HG03159 (cell line): ENCODE results near the gene KCNK10.

Experiments
- ATAC-seq: cut with Tn5 transposase; IDR thresholded peaks from one replicate; pipeline ENCODE4 v1.9.1; 2021; ENCODE audit warnings: mild to moderate bottlenecking, moderate library complexity; ENCODE audit not compliant: unreplicated experiment

KCNK10 gene

DNA sequence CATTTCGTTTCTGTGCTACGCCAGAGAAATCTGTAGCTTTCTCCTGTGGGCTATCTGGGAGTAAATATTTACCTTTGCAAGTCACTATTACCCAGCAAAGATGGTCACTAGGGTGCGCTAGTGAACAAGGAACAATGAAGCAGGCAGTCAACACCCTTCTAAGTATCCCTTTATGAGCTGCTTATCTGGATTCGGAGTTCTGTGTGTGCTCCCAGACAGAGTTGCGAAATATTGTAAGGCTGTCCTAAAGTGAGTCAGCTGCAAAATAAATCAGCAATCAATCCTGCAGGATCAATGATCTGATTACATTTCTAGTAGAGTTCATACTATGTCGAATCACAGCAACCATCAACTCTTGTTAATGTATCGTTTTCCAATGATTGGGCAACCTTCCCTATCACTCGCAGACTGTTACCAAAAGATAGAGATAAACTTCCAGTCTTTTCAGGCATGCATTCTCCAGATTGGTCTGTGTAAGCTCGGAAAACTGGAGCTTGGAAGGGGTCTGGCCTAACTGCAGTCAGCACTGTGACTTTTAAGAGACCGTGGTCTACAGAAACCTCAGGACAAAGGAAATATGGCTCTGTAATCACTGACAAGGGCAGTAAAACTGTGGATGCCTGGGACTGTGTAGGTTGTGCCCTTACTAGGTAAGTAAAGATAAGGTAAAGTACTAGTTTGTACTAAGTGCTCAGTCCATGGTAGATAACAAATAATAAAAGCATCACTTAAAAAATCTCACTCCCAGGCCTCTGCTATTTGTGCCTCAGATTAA, 133.5 kb downstream of the KCNK10 start:
- peak; percentile 68 for ATAC-seq

DNA sequence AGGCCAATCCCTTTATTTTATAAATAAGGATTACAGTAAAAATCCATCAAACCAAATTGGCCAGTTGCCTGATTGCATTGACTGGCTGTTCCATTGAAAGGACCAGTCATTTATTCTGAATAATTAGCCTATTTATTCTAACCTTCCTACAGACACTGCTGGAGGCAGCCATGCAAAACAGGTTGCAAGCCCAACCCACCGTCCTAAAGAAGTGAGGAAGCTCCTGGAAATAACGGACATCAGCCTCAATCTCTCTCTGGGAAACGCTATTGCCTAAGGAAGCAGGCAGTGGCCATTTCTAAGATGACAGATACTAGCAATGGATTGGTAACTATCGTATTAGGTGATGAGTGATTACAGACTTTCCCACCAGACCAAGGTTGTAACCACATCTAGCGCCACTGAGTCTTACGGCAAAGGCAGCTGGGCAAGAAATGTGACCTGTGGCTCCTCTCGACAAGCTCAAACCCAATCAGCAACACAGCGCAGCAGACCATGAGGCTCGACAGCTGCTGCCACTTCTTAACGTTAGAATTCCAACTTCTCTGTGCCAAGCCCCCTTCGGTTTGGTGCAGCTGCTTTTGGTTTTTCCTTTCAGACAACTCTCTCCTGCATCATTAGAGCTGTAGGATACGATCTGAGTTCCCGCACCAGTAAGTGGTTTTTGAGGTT, 134.2 kb downstream of the KCNK10 start:
- ATAC-seq: peak; percentile 51

DNA sequence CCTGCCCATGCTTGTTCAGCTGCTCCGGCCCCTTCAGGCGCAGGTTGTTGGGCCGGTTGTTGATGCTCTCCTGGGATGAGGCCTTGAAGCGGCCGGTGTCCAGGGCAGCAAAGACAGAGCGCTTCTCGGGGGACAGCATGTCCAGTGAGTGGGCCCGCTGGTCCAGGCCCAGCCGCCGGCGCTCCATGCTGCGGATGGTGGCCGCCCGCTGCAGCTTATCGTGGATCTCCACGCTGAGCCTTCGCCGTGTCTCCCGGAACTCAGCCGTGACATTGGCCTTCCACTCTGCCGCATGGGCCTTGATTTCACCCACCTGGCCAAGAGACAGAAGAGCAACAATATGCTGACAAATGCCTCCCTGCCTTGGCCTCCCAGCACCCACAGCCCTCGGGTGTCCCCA, 137.2 kb downstream of the KCNK10 start:
- no peak for ATAC-seq

DNA sequence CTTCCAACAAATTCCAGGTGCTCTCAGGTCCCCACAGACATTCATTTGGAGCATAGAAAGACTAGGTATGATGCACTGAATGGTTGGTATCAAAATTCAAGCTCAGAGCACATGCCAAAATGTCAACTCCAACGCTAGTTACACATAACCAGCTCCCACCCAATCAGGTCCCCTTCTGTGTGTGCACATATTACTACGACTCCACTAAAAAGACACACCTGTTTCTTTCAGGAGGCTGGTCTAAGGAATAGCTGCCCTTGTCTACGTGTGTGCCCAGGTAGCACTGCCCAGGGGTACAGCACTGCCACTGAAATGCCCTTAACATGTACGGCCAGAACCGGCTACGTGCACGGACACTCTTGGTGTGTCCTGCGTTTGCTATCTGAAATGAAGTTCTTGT, 138.1 kb downstream of the KCNK10 start:
- ATAC-seq: no peak

DNA sequence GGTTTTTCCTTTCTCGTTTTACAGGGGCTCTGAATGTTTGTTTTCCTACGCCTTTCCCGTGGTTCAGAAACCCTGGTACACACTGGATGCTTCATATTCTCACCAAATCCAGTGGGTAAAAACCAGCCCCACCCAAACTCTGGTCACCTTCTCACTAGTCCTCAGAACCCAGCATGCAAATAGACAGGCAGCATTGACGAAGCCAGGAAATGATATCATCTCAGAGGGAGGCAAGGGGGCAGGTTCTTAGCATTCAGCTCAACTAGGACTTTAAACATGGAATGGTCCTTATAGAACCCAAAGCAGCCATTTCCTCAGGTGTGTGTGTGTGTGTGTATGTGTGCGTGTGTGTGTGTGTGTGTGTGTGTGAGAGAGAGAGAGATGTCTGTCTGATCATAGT, 142.0 kb downstream of the KCNK10 start:
- ATAC-seq: no peak

DNA sequence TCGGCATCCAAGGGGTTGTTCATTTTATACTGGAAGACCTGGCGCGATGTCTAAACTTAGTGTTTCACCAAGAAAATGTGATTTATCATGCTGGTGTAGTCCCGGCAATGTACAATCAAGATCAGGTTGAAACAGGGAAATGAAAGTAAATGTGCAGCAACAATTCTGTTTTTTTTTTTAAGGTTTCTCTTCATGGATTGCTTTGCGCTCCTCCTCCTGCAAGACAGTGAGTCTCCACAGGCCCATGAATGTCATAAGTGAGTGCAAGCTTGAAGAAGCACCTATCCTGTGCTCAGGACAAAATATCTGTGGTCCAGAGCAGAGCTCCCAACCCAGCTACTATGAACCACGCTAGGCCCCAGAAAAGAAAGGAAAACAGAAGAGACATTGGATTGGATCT, 143.4 kb downstream of the KCNK10 start:
- ATAC-seq: no peak

DNA sequence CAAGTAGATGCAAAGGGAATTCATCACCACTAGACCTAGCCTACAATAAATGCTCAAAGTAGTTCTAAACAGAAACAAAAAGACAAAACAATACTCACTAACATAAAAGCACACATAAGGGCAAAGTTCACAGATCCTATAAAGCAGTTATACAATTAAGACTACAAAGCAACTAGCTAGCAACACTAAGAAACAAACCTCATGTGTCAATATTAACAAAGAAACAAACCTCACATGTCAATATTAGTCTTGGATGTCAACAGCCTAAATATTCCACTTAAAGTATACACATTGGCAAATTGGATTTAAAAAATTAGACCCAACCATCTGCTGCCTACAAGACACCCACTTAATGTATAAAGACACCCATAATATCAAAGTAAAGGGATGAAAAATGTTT, 152.7 kb downstream of the KCNK10 start:
- no peak for ATAC-seq

DNA sequence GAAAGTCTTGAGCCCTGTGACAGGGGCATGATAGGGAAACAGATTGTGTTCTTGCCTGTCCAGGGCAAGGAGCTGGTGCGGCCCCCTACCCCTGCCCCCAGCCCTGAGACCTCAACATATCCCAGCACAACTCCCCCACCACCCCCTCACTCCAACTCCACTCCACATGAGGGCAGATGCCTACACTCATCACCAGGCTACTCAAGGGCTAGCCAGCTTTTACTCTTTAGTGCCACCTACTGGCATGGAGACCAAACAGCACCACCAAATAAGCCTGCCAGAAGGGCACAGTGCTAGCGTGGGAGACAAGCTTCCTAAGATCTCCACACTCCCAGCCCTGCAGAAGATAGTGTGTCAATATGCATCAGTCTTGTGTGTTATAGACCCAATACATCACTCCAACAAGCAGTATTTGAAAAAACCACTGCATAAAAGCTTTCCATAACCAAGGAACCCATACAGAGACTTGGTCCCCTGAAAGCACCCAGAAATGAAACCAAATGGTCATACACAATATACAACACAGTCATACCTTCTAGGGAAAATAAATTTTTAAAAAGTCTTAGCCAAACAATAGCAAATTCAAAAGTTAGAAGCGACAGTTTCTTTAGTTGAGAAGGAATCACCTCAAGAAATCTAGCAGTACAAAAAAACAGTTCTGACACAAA, 154.4 kb downstream of the KCNK10 start:
- peak; percentile 87 for ATAC-seq

DNA sequence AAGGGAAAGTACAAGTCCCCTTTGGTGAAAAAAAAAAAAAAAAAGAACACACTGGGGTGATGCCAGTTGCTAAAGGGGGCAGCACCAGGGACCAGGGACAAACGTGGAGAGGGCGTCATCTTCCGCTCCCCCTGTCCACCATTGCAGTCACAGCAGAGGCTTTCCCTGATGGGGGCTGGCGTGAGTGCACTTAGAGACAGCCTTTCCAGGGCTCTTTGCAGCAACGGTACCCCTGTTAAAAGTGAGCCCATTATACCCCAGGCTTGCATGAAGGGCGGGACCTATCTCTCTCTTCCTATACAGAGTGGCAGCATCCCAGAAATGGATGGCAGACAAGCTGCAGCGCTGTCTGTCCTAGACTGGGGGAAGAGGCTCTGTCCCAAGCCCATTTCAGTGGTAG, 155.0 kb downstream of the KCNK10 start:
- no peak for ATAC-seq

DNA sequence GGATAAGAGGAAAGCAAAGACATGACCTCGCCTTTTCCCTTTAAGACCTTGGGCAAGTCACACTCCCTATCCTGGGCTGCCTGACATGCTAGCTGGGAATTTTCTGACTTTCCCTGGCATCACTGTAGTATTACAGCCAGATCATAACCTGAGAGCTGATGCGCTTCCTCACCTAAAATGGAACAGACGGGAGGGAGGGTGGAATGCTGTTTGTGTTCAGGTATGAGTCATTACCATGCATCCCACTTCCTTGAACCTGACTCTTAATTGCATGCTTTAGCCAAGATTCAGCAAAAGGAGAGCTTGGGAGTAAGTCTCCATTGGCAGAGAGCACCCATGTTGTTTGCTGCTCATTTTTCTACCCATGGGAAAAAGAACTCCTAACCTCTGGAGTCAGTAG, 156.5 kb downstream of the KCNK10 start:
- no peak for ATAC-seq

DNA sequence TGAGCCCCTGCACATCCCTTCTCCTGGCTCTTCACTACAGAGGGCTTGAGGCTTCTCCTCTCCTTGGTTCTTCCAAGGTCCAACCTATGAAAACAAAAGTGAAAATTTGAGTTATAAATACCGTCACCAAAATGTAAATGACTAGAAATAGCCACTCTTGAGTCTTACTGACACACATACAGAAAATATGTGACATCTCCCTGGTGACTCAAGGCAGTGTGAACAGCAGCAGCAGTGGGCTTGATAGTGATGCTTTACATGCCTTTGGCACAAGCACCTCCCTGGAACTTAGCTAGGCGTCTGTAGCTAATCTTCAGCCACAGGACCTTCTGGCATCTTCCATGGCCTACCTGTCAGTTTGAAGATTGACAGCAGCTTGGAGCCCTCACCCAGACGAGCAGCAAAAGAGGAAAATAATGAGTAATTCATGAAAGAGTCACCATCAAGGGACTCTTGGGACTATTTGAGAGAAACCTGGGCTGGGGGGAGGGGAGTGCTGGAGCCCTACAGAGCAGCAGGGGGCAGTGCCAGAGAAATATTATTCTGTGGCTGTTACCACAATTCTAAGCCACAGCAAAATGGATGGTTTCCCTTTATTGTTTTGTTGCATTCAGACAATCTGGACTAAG, 158.0 kb downstream of the KCNK10 start:
- ATAC-seq: no peak

DNA sequence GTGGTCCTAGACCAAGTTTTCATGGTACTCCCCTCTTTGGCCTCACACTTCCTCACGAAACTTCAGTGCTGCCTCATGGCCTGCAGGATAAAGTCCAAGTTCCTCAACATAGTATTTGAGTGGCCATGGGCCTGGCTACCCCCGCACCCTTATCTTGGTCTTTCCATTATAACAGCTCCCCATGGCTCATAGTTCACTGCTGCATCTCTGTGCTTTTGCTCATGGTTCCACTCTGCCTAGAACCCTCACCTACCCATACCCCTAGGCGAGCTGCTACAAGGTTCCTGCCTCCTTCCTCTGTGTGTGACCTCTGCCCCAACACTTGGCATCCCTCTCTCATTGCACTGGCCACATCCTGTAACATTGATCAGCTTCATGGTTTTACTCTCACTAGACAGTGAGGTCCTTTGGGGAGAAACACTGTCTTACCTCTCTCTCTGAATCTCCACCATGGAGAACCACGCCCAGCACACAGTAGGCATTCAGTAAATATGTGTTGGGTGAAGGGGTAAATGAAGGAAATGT, 159.3 kb downstream of the KCNK10 start:
- no peak for ATAC-seq

DNA sequence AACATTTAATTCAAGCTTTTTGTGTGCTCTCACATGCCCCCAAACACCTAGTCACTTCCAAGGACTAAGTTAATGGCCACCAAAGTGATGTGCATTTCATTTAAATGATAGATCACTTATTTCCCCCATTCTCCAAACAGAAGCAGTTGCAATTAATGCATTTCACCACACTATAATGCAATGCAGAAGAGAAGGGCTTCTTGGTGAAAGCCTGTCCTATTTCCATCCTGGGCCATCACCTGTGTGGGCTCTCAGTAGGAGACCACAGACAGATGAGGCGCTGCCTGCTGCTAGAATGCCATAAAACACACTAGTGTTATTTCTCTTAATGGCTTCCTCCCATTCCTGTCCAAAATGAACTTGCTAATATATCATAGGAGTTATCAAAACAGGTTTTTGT, 166.9 kb downstream of the KCNK10 start:
- no peak for ATAC-seq

DNA sequence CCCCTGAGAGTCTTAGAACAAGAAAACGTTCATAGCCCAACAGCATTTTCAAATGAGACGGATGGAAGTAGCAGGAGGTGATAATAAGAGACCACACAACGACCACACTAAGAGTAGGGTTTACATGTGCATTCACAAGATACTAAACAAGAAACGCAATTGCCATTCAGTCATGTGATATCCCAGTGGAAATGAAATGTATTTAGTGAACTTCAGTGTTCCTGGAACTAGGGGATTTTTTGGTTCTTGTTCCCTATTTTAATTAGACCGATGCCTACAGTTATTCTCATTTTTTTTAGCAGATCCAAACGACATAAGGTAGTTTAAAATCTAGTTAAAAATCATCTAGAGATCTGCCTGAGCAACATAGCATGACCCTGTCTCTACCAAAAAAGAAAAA, 168.1 kb downstream of the KCNK10 start:
- ATAC-seq: no peak

DNA sequence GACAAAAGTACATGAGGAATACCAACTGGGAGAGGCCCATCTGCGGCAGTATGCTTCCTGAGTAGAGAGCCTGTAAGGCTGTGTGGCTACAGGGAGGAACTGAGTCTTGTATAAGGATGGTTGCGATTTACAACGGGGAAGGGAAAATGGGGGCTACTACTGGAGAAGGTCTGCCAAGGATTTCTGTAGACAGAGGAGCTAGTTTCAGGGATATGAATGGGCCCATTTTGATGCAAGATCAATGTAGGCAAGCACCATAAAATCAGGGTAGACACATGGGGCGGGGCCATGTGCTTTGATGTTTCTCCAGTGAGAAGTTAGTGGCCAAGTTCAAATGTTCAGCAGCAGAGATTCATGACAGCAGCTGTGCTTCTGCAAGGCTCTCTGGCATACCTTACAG, 168.7 kb downstream of the KCNK10 start:
- no peak for ATAC-seq

DNA sequence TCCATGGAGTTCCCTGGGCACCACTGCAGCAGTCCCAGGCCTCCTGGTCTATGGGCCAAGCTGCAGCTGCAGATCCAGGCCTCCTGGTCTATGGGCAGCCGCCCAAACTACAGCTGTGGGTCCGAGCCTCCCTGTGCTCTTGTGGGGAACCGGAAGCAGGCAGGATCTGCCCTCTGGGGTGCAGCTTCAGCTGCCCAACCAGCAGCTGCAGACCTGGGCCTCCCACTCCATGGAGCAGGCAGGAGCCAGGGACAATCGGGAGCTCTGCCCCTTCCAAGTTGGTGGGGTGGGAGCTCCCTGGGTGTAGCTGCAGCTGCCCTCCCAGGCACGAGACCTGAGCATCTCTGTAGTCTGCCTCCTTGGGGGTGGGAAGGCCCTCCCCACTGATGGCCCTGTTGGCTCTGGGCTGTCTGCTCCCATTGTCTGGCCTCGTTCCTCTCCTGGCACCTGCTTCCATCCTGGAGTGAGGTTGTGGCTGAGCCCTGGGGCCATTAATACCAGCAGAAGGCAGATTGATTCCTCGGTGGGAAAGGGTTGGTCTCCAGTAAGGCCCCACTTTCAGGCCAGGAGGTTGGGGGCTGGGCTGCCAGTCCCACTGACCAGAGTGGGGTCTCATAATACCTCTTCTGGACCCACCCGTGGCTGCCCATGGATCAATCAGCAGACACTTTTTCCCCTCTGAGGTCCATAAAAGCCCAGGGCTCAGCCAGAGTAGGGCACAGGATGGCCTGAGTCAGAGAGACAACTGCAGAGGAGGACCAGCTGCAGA, 176.0 kb downstream of the KCNK10 start:
- ATAC-seq: no peak

DNA sequence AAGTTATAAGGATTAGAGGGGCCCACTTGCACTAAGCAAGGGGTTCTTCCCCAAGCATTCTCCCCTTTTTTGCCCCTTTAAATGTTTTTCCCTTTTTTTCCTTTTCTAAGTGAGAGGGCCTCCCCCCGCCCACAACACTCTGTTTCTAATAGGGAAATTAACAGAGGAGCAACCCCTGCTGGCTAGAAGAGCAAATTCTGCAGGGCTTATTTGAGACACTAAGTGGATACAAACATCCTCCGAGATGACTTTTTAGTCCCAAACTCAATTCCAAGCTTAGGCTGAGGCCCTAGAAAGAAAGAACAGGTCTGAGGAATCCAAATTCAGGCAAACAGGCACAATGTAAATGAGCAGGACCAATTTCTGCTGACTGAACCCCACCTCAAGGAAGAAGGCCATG, 179.3 kb downstream of the KCNK10 start:
- no peak for ATAC-seq

DNA sequence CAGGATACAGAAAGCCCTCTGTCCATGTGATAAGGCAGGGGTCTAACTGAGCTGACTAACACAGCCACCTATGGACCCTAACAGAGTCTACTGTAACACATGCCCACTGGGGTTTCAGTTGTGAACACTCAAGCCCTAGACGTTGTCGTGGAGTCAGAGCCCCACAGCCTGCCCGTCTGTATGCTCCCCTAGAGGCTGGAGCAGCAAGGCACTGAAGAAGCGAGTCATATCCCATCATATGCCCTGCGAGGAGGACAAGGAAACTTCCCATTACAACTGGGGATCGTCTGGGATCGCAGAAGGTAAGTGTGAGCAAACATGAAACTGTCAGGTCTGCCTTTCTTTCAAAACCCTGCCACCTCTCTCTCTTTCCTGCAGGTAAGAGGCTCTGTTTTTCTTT, 180.1 kb downstream of the KCNK10 start:
- no peak for ATAC-seq

DNA sequence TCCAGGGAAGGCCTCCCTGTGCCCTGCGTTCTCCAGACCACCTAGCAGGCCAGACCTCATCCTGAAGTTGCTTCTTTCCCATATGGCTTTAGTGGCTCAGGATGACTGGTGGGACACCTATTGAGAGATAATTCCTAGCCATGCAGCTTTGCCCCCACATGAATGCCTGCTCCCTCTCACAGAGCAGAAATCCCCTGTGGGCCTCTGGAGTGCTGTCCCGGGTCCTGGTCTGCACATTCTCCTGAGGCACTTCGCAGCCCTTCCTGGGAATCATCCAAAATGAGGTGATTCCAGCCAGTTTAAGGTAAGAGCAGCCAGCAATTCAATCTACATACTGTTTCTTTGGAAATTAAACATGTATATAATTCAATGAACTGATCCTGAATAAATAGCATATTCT, 182.2 kb downstream of the KCNK10 start:
- no peak for ATAC-seq

DNA sequence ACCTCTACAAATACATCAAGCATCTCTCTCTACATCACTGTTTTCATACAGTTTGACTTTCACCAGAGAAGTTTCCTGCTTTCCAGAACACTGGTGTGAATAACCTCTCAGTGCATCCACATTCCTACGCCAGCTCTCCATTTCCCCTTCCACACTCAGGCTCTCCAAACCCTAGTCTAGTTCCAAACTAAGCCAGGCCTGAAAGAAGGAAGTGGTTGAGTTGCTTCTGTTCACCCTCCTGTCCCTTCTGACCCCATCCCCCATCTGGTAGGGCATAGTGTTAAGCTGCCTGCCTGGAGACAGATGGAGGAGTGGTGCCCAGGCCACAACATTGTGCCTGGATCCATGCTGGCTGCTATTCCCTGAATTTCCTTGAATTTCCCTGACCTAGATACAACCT, 185.7 kb downstream of the KCNK10 start:
- no peak for ATAC-seq
